ENCODE measurements around the gene CENPE.

- TF ChIP-seq RAD21 (IDR thresholded peaks at IDR 0.05; ENCODE audit: low read depth): no peak
- TF ChIP-seq USF1 (IDR thresholded peaks at IDR 0.05): no peak
- TF ChIP-seq REST (IDR thresholded peaks at IDR 0.05; ENCODE audit: low read depth): no peak
- no peak for TF ChIP-seq TEAD4 (IDR thresholded peaks at IDR 0.05)
Measured at GRCh38 chr4:103168993-103169392, 29.1 kb downstream of the CENPE start.
